Measurements from ENCODE around the gene TAF1.
"Not testable (repeated sequence)": the region's sequence is repeated elsewhere in the genome, so short reads cannot be mapped to it uniquely, and the experiment has no call there.

The TAF1 gene

GRCh38 chrX:71365875-71366673 lies at the start of gene TAF1:
Gene TAF1 (plus strand): TSS chrX:71366357. CDS start chrX:71366375, 18 bp downstream.
- DNase-seq (ENCODE audit: low spot score), result peak; percentile 94

GRCh38 chrX:71316959-71317358 lies 49.2 kb upstream of the TAF1 start:
- peak; percentile 10 for DNase-seq (ENCODE audit: low spot score)

- DNase-seq (ENCODE audit: low spot score), result no peak
These were observed 46.0 kb upstream of the TAF1 start for GRCh38 chrX:71320126-71320525.

GRCh38 chrX:71321731-71322130 lies 44.4 kb upstream of the TAF1 start:
- DNase-seq (ENCODE audit: low spot score), result no peak

GRCh38 chrX:71324452-71324851 lies 41.7 kb upstream of the TAF1 start:
- not testable (repeated sequence) for DNase-seq (ENCODE audit: low spot score)

- DNase-seq (ENCODE audit: low spot score), result no peak
These were observed 39.8 kb upstream of the TAF1 start for GRCh38 chrX:71326394-71326793.

- DNase-seq (ENCODE audit: low spot score), result not testable (repeated sequence)
These were observed 16.9 kb upstream of the TAF1 start for GRCh38 chrX:71349151-71349665.

- DNase-seq (ENCODE audit: low spot score), result not testable (repeated sequence)
These were observed 16.3 kb upstream of the TAF1 start for GRCh38 chrX:71349867-71350266.

GRCh38 chrX:71352439-71352838 lies 13.7 kb upstream of the TAF1 start:
- DNase-seq (ENCODE audit: low spot score), result not testable (repeated sequence)

- DNase-seq (ENCODE audit: low spot score), result no peak
These were observed 1.9 kb upstream of the TAF1 start for GRCh38 chrX:71364221-71364620.

GRCh38 chrX:71365356-71365874 lies 742 bp upstream of the TAF1 start:
- no peak for DNase-seq (ENCODE audit: low spot score)

- DNase-seq (ENCODE audit: low spot score), result peak; percentile 42
These were observed 608 bp downstream of the TAF1 start for GRCh38 chrX:71366674-71367256.

GRCh38 chrX:71367396-71367795 lies 1.2 kb downstream of the TAF1 start:
- no peak for DNase-seq (ENCODE audit: low spot score)

GRCh38 chrX:71372388-71372787 lies 6.2 kb downstream of the TAF1 start:
- no peak for DNase-seq (ENCODE audit: low spot score)

- DNase-seq (ENCODE audit: low spot score), result no peak
These were observed 12.6 kb downstream of the TAF1 start for GRCh38 chrX:71378732-71379131.

GRCh38 chrX:71391725-71392124 lies 25.6 kb downstream of the TAF1 start:
- DNase-seq (ENCODE audit: low spot score), result not testable (repeated sequence)

- no peak for DNase-seq (ENCODE audit: low spot score)
These were observed 27.8 kb downstream of the TAF1 start for GRCh38 chrX:71393919-71394318.

- DNase-seq (ENCODE audit: low spot score), result no peak
These were observed 30.4 kb downstream of the TAF1 start for GRCh38 chrX:71396576-71396975.

- DNase-seq (ENCODE audit: low spot score), result no peak
These were observed 34.6 kb downstream of the TAF1 start for GRCh38 chrX:71400710-71401109.

- DNase-seq (ENCODE audit: low spot score), result not testable (repeated sequence)
These were observed 50.1 kb downstream of the TAF1 start for GRCh38 chrX:71416260-71416659.

GRCh38 chrX:71420686-71421085 lies 54.5 kb downstream of the TAF1 start:
- no peak for DNase-seq (ENCODE audit: low spot score)

GRCh38 chrX:71432733-71433132 lies 66.6 kb downstream of the TAF1 start:
- DNase-seq (ENCODE audit: low spot score), result no peak

GRCh38 chrX:71438750-71439149 lies 72.6 kb downstream of the TAF1 start:
- DNase-seq (ENCODE audit: low spot score), result no peak

Data from GM03348 (cell line).